Mesodermal cell (in vitro differentiated cells): ENCODE results near the gene DDX56.
"Not testable (repeated sequence)": the region's sequence is repeated elsewhere in the genome, so short reads cannot be mapped to it uniquely, and the experiment has no call there.

Experiments used
- H3K27ac ChIP-seq: 2 replicates; pipeline ENCODE4 v1.7.0; 2013; ENCODE audit warnings: mild to moderate bottlenecking, low read depth, low read length, moderate library complexity; ENCODE audit not compliant: severe bottlenecking
- H3K36me3 ChIP-seq: 2 replicates; pipeline ENCODE4 v1.7.1; 2013; ENCODE audit warnings: mild to moderate bottlenecking, low read length, moderate library complexity; ENCODE audit not compliant: control insufficient read depth, insufficient read depth
- H3K4me1 ChIP-seq: one replicate; pipeline ENCODE4 v1.7.1; 2013; ENCODE audit warnings: mild to moderate bottlenecking, low read length; ENCODE audit not compliant: insufficient read depth, control insufficient read depth, poor library complexity, severe bottlenecking
- H3K4me3 ChIP-seq: 2 replicates; pipeline ENCODE4 v1.7.0; 2013; ENCODE audit warnings: low read length, control low read depth, mild to moderate bottlenecking; ENCODE audit not compliant: insufficient read depth, poor library complexity, severe bottlenecking; ENCODE audit errors: extremely low read depth
- H3K9me3 ChIP-seq: 2 replicates; pipeline ENCODE4 v1.7.1; 2013; ENCODE audit warnings: mild to moderate bottlenecking, low read length, moderate library complexity; ENCODE audit not compliant: control insufficient read depth
- WGBS, 2 experiments: methylation state at CpG; one replicate each; pipeline ENCODE4 v1.1.5; 2013; ENCODE audit warnings: missing lambda C conversion rate in 2 of 2; ENCODE audit not compliant: insufficient coverage in 2 of 2; 5-methylcytosine and 5-hydroxymethylcytosine counted together

The DDX56 gene

DNA sequence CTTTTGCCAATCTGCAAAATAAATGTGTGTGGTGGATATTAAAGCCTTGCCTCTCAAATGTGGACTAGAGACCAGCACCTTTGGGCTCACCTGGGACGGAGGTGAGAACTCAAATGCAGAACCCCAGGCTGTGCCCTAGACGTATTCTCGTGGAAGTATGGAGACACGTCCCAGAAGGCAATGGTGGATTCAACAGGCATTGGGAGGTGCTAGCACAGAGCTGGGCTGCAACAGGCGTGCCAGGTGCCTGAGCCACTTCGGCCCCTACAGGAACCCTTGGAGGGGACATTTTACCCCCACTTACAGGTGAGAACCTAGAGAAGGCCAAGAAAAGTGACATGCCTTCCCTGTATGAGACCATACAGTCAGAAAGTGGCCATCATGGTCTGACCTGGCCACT is 12.2 kb downstream of the DDX56 start:
- Histone ChIP-seq H3K36me3 (peaks cover 24% of the 10 kb centered on the region), H3K4me1 (peaks cover 15% of the 10 kb centered on the region), H3K9me3 (no peaks in the 10 kb centered on the region), H3K4me3 (no peak overlapping the region), H3K27ac (no peak overlapping the region)
- 93 to 94% methylated on average over 6 of the region's 6 CpGs for WGBS, 2 experiments

- WGBS, 2 experiments = 100% methylated on average over 2 to 3 of the region's 4 CpGs
- Histone ChIP-seq H3K9me3 (no peaks in the 10 kb centered on the region), H3K36me3 (peaks cover 8% of the 10 kb centered on the region), H3K27ac (no peak overlapping the region), H3K4me3 (no peak overlapping the region), H3K4me1 (peaks cover 15% of the 10 kb centered on the region)
Observed at GRCh38 chr7:44559485-44559884, 14.2 kb downstream of the DDX56 start.

GRCh38 chr7:44557485-44557884 is 16.2 kb downstream of the DDX56 start:
- WGBS, 2 experiments = no CpG with 5 or more reads among the region's 2 CpGs

DNA sequence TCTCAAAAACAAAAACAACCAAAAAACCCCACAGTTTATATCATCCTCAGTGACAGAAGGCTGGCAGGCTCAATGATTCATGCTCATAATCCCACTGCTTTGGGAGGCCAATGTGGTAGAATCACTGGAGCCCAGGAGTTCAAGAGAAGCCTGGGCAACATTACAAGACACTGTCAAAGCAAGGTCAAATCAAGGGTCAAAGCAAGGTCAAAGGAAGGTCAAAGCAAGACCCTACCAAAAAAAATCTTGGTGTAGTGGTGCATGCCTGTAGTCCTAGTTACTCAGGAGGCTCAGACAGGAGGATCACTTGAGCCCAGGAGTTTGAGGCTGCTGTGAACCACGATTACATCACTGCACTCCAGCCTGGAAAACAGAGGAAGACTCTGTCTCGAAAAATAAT is 18.4 kb downstream of the DDX56 start:
- Histone ChIP-seq H3K4me3 (no peak overlapping the region), H3K27ac (no peak overlapping the region), H3K36me3 (no peaks in the 10 kb centered on the region), H3K9me3 (no peaks in the 10 kb centered on the region), H3K4me1 (no peaks in the 10 kb centered on the region)
- WGBS, 2 experiments = 83 to 95% methylated on average over 2 of the region's 2 CpGs

More at GRCh38 chr7:44557485-44557884, 16.2 kb downstream of the DDX56 start:
- no peak overlapping the region for H3K27ac ChIP-seq
- H3K9me3 ChIP-seq = no peaks in the 10 kb centered on the region
- no peaks in the 10 kb centered on the region for H3K36me3 ChIP-seq
- H3K4me1 ChIP-seq = peaks cover 5% of the 10 kb centered on the region
- no peak overlapping the region for H3K4me3 ChIP-seq

DNA sequence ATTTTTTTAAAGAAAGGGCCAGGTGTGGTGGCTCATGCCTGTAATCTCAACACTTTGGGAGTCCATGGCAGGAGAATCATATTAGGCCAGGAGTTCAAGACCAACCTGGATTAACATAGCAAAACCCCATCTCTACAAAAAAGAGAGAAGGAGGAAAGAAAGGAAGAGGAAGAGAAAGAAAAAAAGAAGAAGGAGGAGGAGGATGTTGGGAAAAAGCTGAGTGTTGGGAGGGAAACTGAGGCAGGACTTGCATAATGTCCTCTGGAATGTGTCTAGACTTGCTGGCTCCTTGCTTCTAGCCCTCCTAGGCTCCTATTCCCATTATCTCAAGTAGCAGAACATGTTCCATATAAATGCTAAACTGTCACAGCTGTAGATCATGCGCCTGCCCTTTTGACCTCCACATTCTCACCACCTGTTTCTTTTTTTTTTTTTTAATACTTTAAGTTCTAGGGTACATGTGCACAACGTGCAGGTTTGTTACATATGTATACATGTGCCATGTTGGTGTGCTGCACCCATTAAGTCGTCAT is 21.2 kb downstream of the DDX56 start:
- not testable (repeated sequence) for H3K4me3 ChIP-seq, H3K9me3 ChIP-seq, H3K36me3 ChIP-seq, H3K27ac ChIP-seq, H3K4me1 ChIP-seq
- WGBS, 2 experiments = 71% methylated on average over 1 of the region's 3 CpGs; no CpG with 5 or more reads in 1 of the 2 experiments

DNA sequence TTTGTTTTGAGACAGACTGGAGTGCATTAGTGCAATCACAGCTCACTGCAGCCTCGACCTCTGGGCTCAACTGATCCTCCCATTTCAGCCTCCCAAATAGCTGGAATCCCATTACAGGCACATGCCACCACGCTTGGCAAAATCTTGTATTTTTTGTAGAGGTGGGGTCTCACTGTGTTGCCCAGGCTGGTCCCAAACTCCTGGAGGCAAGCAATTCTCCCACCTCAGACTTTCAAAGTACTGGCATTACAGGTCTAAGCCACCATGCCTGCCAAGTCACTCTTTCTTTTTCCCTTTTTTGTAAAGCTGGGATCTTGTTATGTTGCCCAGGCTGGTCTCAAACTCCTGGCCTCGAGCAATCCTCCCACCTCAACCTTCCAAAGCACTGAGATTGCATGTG is 24.3 kb downstream of the DDX56 start:
- no peaks in the 10 kb centered on the region for H3K4me1 ChIP-seq
- WGBS, 2 experiments = 50 to 67% methylated on average over 1 of the region's 3 CpGs
- H3K36me3 ChIP-seq = no peaks in the 10 kb centered on the region
- no peaks in the 10 kb centered on the region for H3K9me3 ChIP-seq
- no peak overlapping the region for H3K27ac ChIP-seq
- no peak overlapping the region for H3K4me3 ChIP-seq

- Histone ChIP-seq H3K4me1 (no peaks in the 10 kb centered on the region), H3K9me3 (no peaks in the 10 kb centered on the region), H3K4me3 (no peak overlapping the region), H3K36me3 (no peaks in the 10 kb centered on the region), H3K27ac (no peak overlapping the region)
- WGBS, 2 experiments = no CpG with 5 or more reads among the region's 3 CpGs
Observed at GRCh38 chr7:44548893-44549292, 24.8 kb downstream of the DDX56 start.

DNA sequence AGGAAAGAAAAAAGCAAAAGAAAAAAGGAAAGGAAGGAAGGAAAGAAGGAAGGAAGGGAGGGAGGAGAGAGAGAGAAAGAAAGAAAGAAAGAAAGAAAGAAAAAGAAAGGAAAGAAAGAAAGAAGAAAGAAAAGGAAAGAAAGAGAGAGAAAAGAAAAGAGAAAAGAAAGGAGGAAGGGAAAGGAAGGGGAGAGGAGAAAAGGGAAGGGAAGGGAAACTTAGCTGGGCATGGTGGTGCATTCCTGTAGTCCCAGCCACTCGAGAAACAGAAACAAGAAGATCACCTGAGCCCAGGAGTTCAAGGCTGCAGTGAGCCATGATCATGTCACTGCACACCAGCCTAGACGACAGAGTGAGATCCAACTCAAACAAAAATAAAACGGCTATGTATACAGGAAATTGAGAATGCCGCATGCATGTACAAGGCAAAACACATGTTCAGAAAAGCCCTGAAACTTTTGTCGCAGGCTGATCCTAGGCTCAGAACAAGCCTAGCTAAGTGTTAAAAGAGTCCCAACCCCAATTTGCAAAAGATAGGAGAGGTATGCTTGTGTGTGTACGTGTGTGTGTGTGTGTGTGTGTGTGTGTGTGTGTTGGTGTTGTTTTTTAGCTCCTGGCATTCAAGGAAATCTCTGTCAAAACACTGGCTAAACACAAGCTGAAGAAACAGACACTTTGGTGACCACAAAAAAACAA is 26.0 kb downstream of the DDX56 start:
- no peak overlapping the region for H3K4me3 ChIP-seq
- H3K9me3 ChIP-seq = no peaks in the 10 kb centered on the region
- no peaks in the 10 kb centered on the region for H3K4me1 ChIP-seq
- 72 to 87% methylated on average over 5 of the region's 6 CpGs for WGBS, 2 experiments
- no peak overlapping the region for H3K27ac ChIP-seq
- H3K36me3 ChIP-seq = no peaks in the 10 kb centered on the region

DNA sequence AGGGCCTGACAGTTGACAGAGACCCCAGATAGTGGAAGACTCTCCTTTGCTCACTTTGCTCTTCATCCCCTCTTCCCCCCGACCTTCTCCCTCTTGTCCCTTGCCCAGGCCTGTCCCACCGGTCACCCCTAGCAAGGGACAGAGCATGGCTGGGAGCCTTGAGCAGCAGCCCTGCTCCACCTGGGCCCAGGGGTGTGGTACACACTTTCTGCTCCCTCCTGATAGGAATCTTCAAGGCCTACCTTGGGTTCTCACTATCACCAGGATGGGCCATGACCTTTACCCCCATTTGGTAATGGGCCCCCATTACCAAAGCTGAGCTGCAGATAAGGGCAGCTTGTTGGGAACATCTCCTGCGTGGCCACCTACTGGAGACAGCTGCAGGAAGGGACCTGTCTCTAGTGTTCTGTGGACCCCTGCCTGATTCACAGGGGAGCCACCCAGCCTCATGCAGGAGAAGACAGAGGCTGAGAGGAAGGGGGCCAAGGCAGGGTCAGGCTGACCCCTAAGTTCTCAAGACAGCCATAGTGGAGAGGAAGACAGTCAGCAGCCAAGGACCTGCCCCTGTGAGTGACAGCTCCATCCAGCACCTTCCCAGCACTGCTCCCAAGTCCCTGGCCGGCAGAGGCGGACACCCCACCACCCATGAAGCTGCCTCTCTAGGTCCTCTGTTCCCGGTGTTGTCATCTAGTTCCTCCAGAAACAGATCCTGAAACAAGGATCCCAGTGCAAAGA is 31.7 kb downstream of the DDX56 start:
- Histone ChIP-seq H3K4me1 (no peaks in the 10 kb centered on the region), H3K4me3 (no peak overlapping the region), H3K36me3 (no peaks in the 10 kb centered on the region), H3K9me3 (no peaks in the 10 kb centered on the region), H3K27ac (no peak overlapping the region)
- WGBS, 2 experiments = 90 to 91% methylated on average over 4 of the region's 6 CpGs

GRCh38 chr7:44541028-44541869 is 32.5 kb downstream of the DDX56 start, which contains the start of gene NPC1L1:
NPC1L1 (minus strand) TSS chr7:44541330; CDS start chr7:44541259, 71 bp downstream.
- Histone ChIP-seq H3K4me3 (no peak within 1 kb of the TSS), H3K36me3 (no peaks in the 10 kb centered on the region), H3K27ac (no peak within 1 kb of the TSS), H3K9me3 (no peaks in the 10 kb centered on the region), H3K4me1 (no peaks in the 10 kb centered on the region)
- 81 to 93% methylated on average over 13 to 19 of the region's 20 CpGs for WGBS, 2 experiments
